ENCODE results near the gene SLC28A1.

Gene SLC28A1

GRCh38 chr15:84891339-84891738, 6.9 kb downstream of the SLC28A1 start:
- DNase-seq (ENCODE audit: low read depth in 1 of 2, low spot score in 1 of 2), result no peak
- in situ Hi-C loops (cut with HindIII; ENCODE audit: low pct_unique_long_range_greater_than_20kb, low sequenced_read_pairs), result no loop called here

GRCh38 chr15:84892786-84893307, 8.4 kb downstream of the SLC28A1 start:
- no peak for TF ChIP-seq JUND (IDR thresholded peaks at IDR 0.05; ENCODE audit: low read depth)
- in situ Hi-C loops (cut with HindIII; ENCODE audit: low pct_unique_long_range_greater_than_20kb, low sequenced_read_pairs), result no loop called here
- no peak for DNase-seq (ENCODE audit: low read depth in 1 of 2, low spot score in 1 of 2)

More at GRCh38 chr15:84891339-84891738, 6.9 kb downstream of the SLC28A1 start:
- no peak for TF ChIP-seq JUND (IDR thresholded peaks at IDR 0.05; ENCODE audit: low read depth)

- in situ Hi-C loops (cut with HindIII; ENCODE audit: low pct_unique_long_range_greater_than_20kb, low sequenced_read_pairs), result no loop called here
- no peak for TF ChIP-seq JUND (IDR thresholded peaks at IDR 0.05; ENCODE audit: low read depth)
- no peak for DNase-seq (ENCODE audit: low read depth in 1 of 2, low spot score in 1 of 2)
Observed at GRCh38 chr15:84893607-84894006, 9.1 kb downstream of the SLC28A1 start.

- in situ Hi-C loops (cut with HindIII; ENCODE audit: low pct_unique_long_range_greater_than_20kb, low sequenced_read_pairs), result no loop called here
- TF ChIP-seq JUND (IDR thresholded peaks at IDR 0.05; ENCODE audit: low read depth), result no peak
- DNase-seq (ENCODE audit: low read depth in 1 of 2, low spot score in 1 of 2), result peak in 1 of 2 experiments; percentile 15
Observed at GRCh38 chr15:84894736-84895425, 10.4 kb downstream of the SLC28A1 start.

GRCh38 chr15:84898761-84899160, 14.3 kb downstream of the SLC28A1 start:
- in situ Hi-C loops (cut with HindIII; ENCODE audit: low pct_unique_long_range_greater_than_20kb, low sequenced_read_pairs), result no loop called here
- no peak for DNase-seq (ENCODE audit: low read depth in 1 of 2, low spot score in 1 of 2)
- TF ChIP-seq JUND (IDR thresholded peaks at IDR 0.05; ENCODE audit: low read depth), result no peak

GRCh38 chr15:84899750-84900149, 15.3 kb downstream of the SLC28A1 start:
- TF ChIP-seq JUND (IDR thresholded peaks at IDR 0.05; ENCODE audit: low read depth), result no peak
- in situ Hi-C loops (cut with HindIII; ENCODE audit: low pct_unique_long_range_greater_than_20kb, low sequenced_read_pairs), result no loop called here

GRCh38 chr15:84901540-84901939, 17.1 kb downstream of the SLC28A1 start:
- TF ChIP-seq JUND (IDR thresholded peaks at IDR 0.05; ENCODE audit: low read depth), result no peak
- in situ Hi-C loops (cut with HindIII; ENCODE audit: low pct_unique_long_range_greater_than_20kb, low sequenced_read_pairs), result no loop called here
- no peak for DNase-seq (ENCODE audit: low read depth in 1 of 2, low spot score in 1 of 2)

More at GRCh38 chr15:84899750-84900149, 15.3 kb downstream of the SLC28A1 start:
- DNase-seq (ENCODE audit: low read depth in 1 of 2, low spot score in 1 of 2), result no peak

GRCh38 chr15:84903751-84904150, 19.3 kb downstream of the SLC28A1 start:
- DNase-seq (ENCODE audit: low read depth in 1 of 2, low spot score in 1 of 2), result no peak
- in situ Hi-C loops (cut with HindIII; ENCODE audit: low pct_unique_long_range_greater_than_20kb, low sequenced_read_pairs), result no loop called here
- TF ChIP-seq JUND (IDR thresholded peaks at IDR 0.05; ENCODE audit: low read depth), result no peak

- no peak for TF ChIP-seq JUND (IDR thresholded peaks at IDR 0.05; ENCODE audit: low read depth)
- in situ Hi-C loops (cut with HindIII; ENCODE audit: low pct_unique_long_range_greater_than_20kb, low sequenced_read_pairs), result no loop called here
- DNase-seq (ENCODE audit: low read depth in 1 of 2, low spot score in 1 of 2), result no peak
Observed at GRCh38 chr15:84904419-84904818, 20.0 kb downstream of the SLC28A1 start.

- in situ Hi-C loops (cut with HindIII; ENCODE audit: low pct_unique_long_range_greater_than_20kb, low sequenced_read_pairs), result no loop called here
- no peak for TF ChIP-seq JUND (IDR thresholded peaks at IDR 0.05; ENCODE audit: low read depth)
- no peak for DNase-seq (ENCODE audit: low read depth in 1 of 2, low spot score in 1 of 2)
Observed at GRCh38 chr15:84905016-84905916, 20.8 kb downstream of the SLC28A1 start.

- in situ Hi-C loops (cut with HindIII; ENCODE audit: low pct_unique_long_range_greater_than_20kb, low sequenced_read_pairs), result no loop called here
- no peak for DNase-seq (ENCODE audit: low read depth in 1 of 2, low spot score in 1 of 2)
- TF ChIP-seq JUND (IDR thresholded peaks at IDR 0.05; ENCODE audit: low read depth), result no peak
Observed at GRCh38 chr15:84907731-84908130, 23.3 kb downstream of the SLC28A1 start.

GRCh38 chr15:84908564-84908963, 24.1 kb downstream of the SLC28A1 start:
- DNase-seq (ENCODE audit: low read depth in 1 of 2, low spot score in 1 of 2), result peak in 1 of 2 experiments; percentile 39
- in situ Hi-C loops (cut with HindIII; ENCODE audit: low pct_unique_long_range_greater_than_20kb, low sequenced_read_pairs), result no loop called here
- TF ChIP-seq JUND (IDR thresholded peaks at IDR 0.05; ENCODE audit: low read depth), result no peak

GRCh38 chr15:84909029-84909428, 24.6 kb downstream of the SLC28A1 start:
- TF ChIP-seq JUND (IDR thresholded peaks at IDR 0.05; ENCODE audit: low read depth), result no peak
- DNase-seq (ENCODE audit: low read depth in 1 of 2, low spot score in 1 of 2), result no peak
- in situ Hi-C loops (cut with HindIII; ENCODE audit: low pct_unique_long_range_greater_than_20kb, low sequenced_read_pairs), result no loop called here

Data from T47D (cell line).